IMR-90 (cell line): ENCODE results near the gene ABCA9. TPM values are rescaled to one million over a fixed set of nuclear protein-coding genes. Genes with fewer than 3 reads are reported as not detected.

ENCODE experiments used
- ATAC-seq: fragments of 200-7000 bp; cut with Tn5 transposase; 2 replicates; pipeline ENCODE4 v1.9.1; 2020; ENCODE audit warnings: low read depth, mild to moderate bottlenecking, moderate library complexity
- Bru-seq: library from RNA; stranded (reverse); fragments of 400-500 nt; gene quantifications from one replicate; lab custom pipeline; 2021; lab: Mats Ljungman, UMichigan
- BruChase-seq, 2 experiments: library from RNA; stranded (reverse); fragments of 400-500 nt; gene quantifications; one replicate each; lab custom pipeline; 2021; lab: Mats Ljungman, UMichigan
- BruUV-seq: library from RNA; stranded (reverse); fragments of 400-500 nt; replicated peaks from 2 replicates; lab custom pipeline; 2021; lab: Mats Ljungman, UMichigan
- CTCF ChIA-PET: fragments of 300-600 bp; formaldehyde crosslinking; extraction: SDS; loops from one replicate; lab custom pipeline; 2021; ENCODE audit warnings: antibody characterized with exemption; lab: Yijun Ruan, JAX
- POLR2A ChIA-PET: fragments of 300-600 bp; sonication (Branson Sonifier 250); formaldehyde crosslinking; loops from one replicate; lab custom pipeline; 2022; ENCODE audit warnings: antibody characterized with exemption; ENCODE audit not compliant: unreplicated experiment; lab: Charles Lee
- DNase-seq: peaks from one replicate; pipeline ENCODE4 v3.0.0; 2013
- H2AFZ ChIP-seq: replicated peaks from 2 replicates; pipeline ENCODE3; 2013; ENCODE audit warnings: low read length, mild to moderate bottlenecking; ENCODE audit not compliant: poor library complexity
- H2AK5ac ChIP-seq: 2 replicates; pipeline ENCODE4 v1.6.1; 2013; ENCODE audit warnings: low read depth, low read length, inconsistent platforms
- H2AK9ac ChIP-seq: replicated peaks from 2 replicates; pipeline ENCODE3; 2013; ENCODE audit warnings: mild to moderate bottlenecking, low read depth, low read length, moderate library complexity; ENCODE audit not compliant: poor library complexity
- H2BK120ac ChIP-seq: 2 replicates; pipeline ENCODE4 v1.6.1; 2013; ENCODE audit warnings: low read depth, low read length, inconsistent platforms
- H2BK15ac ChIP-seq: 3 replicates; pipeline ENCODE4 v1.6.1; 2013; ENCODE audit warnings: low read depth, low read length, inconsistent platforms
- H2BK20ac ChIP-seq: 2 replicates; pipeline ENCODE4 v1.6.1; 2013; ENCODE audit warnings: low read depth, mild to moderate bottlenecking, inconsistent platforms, low read length, moderate library complexity
- H2BK5ac ChIP-seq: 2 replicates; pipeline ENCODE4 v1.6.1; 2013; ENCODE audit warnings: mild to moderate bottlenecking, low read depth, low read length, inconsistent platforms; ENCODE audit not compliant: poor library complexity, severe bottlenecking
- H3K14ac ChIP-seq: replicated peaks from 2 replicates; pipeline ENCODE4 v1.6.1; 2013; ENCODE audit warnings: low read depth, low read length, inconsistent platforms
- H3K18ac ChIP-seq: 2 replicates; pipeline ENCODE4 v1.6.1; 2013; ENCODE audit warnings: low read depth, low read length, control low read depth
- H3K23ac ChIP-seq: 2 replicates; pipeline ENCODE4 v1.6.1; 2013; ENCODE audit warnings: low read depth, low read length, inconsistent platforms
- H3K27ac ChIP-seq: 2 replicates; pipeline ENCODE4 v1.5.1; 2013; ENCODE audit warnings: mild to moderate bottlenecking, control low read depth, low read length; ENCODE audit not compliant: insufficient read depth
- H3K27me3 ChIP-seq: 2 replicates; pipeline ENCODE4 v1.6.1; 2013; ENCODE audit warnings: low read length; ENCODE audit not compliant: control insufficient read depth, insufficient read depth
- H3K36me3 ChIP-seq: 2 replicates; pipeline ENCODE4 v1.6.1; 2013; ENCODE audit warnings: low read length, mixed read lengths; ENCODE audit not compliant: control insufficient read depth, insufficient read depth
- H3K4ac ChIP-seq: 2 replicates; pipeline ENCODE4 v1.6.1; 2013; ENCODE audit warnings: low read depth, low read length, inconsistent platforms
- H3K4me1 ChIP-seq: 2 replicates; pipeline ENCODE4 v1.6.1; 2013; ENCODE audit warnings: low read length, mixed read lengths; ENCODE audit not compliant: control insufficient read depth, insufficient read depth
- H3K4me2 ChIP-seq: 2 replicates; pipeline ENCODE4 v1.6.1; 2013; ENCODE audit warnings: low read depth, mild to moderate bottlenecking, control low read depth, low read length, moderate library complexity
- H3K4me3 ChIP-seq: 2 replicates; pipeline ENCODE4 v1.5.1; 2013; ENCODE audit warnings: low read depth, mild to moderate bottlenecking, control low read depth, low read length, moderate library complexity; ENCODE audit not compliant: insufficient read depth
- H3K56ac ChIP-seq: 2 replicates; pipeline ENCODE4 v1.6.1; 2013; ENCODE audit warnings: low read length, inconsistent platforms; ENCODE audit not compliant: insufficient read depth; ENCODE audit errors: extremely low read depth
- H3K79me1 ChIP-seq, 2 experiments: 2 replicates each; pipeline ENCODE4 v1.6.1; 2013; ENCODE audit warnings: low read length in 2 of 2, inconsistent platforms in 1 of 2, low read depth in 1 of 2
- H3K9ac ChIP-seq: 2 replicates; pipeline ENCODE4 v1.6.1; 2013; ENCODE audit warnings: low read depth, low read length, control low read depth
- H3K9me1 ChIP-seq: 2 replicates; pipeline ENCODE4 v1.6.1; 2013; ENCODE audit warnings: low read length, inconsistent platforms; ENCODE audit not compliant: insufficient read depth
- H3K9me3 ChIP-seq: 2 replicates; pipeline ENCODE4 v1.6.1; 2013; ENCODE audit warnings: low read length; ENCODE audit not compliant: control insufficient read depth, insufficient read depth
- H4K20me1 ChIP-seq: 2 replicates; pipeline ENCODE4 v1.6.1; 2013; ENCODE audit warnings: low read length, inconsistent platforms; ENCODE audit not compliant: insufficient read depth
- H4K5ac ChIP-seq: 2 replicates; pipeline ENCODE4 v1.6.1; 2013; ENCODE audit warnings: mild to moderate bottlenecking, low read depth, low read length, control low read depth
- H4K8ac ChIP-seq, 2 experiments: 2 replicates each; pipeline ENCODE4 v1.6.1; 2013; ENCODE audit warnings: low read depth in 2 of 2, low read length in 2 of 2, control low read depth in 1 of 2, inconsistent platforms in 1 of 2
- H4K91ac ChIP-seq: 2 replicates; pipeline ENCODE4 v1.6.1; 2013; ENCODE audit warnings: low read depth, low read length, inconsistent platforms; ENCODE audit not compliant: insufficient read depth
- BHLHE40 ChIP-seq: fragments of 150-350 bp; IDR thresholded peaks from 2 replicates; pipeline ENCODE4 v1.6.1; 2016; ENCODE audit warnings: mild to moderate bottlenecking, low read depth, low read length
- CEBPB ChIP-seq: IDR thresholded peaks from 2 replicates; pipeline ENCODE4 v1.6.1; 2012; ENCODE audit warnings: low read depth, low read length, improper control_type of control experiment
- CHD1 ChIP-seq: IDR thresholded peaks from 2 replicates; pipeline ENCODE4 v1.6.1; 2012; ENCODE audit warnings: low read depth, low read length, improper control_type of control experiment
- CTCF ChIP-seq: conservative IDR thresholded peaks from 2 replicates; pipeline ENCODE4 v1.5.1; 2012; ENCODE audit warnings: mild to moderate bottlenecking, low read depth, low read length, improper control_type of control experiment
- ELK1 ChIP-seq: fragments of 150-350 bp; IDR thresholded peaks from 2 replicates; pipeline ENCODE4 v1.6.1; 2016; ENCODE audit warnings: low read depth, mild to moderate bottlenecking, low read length, moderate library complexity, borderline replicate concordance
- MAZ ChIP-seq: IDR thresholded peaks from 2 replicates; pipeline ENCODE4 v1.6.1; 2012; ENCODE audit warnings: low read depth, mild to moderate bottlenecking, low read length, improper control_type of control experiment, moderate library complexity, borderline replicate concordance
- MXI1 ChIP-seq: IDR thresholded peaks from 2 replicates; pipeline ENCODE4 v1.6.1; 2012; ENCODE audit warnings: low read depth, mild to moderate bottlenecking, low read length, moderate library complexity, borderline replicate concordance
- NFE2L2 ChIP-seq: fragments of 150-350 bp; IDR thresholded peaks from 2 replicates; pipeline ENCODE4 v1.6.1; 2016; ENCODE audit warnings: low read depth, mild to moderate bottlenecking, low read length
- POLR2A ChIP-seq: IDR thresholded peaks from 2 replicates; pipeline ENCODE4 v1.6.1; 2012; ENCODE audit warnings: mild to moderate bottlenecking, low read depth, low read length
- RAD21 ChIP-seq: IDR thresholded peaks from 2 replicates; pipeline ENCODE4 v1.6.1; 2012; ENCODE audit warnings: low read length, improper control_type of control experiment
- RCOR1 ChIP-seq: IDR thresholded peaks from 2 replicates; pipeline ENCODE4 v1.6.1; 2012; ENCODE audit warnings: mild to moderate bottlenecking, low read length, improper control_type of control experiment; ENCODE audit not compliant: insufficient replicate concordance
- SMC3 ChIP-seq: fragments of 150-350 bp; IDR thresholded peaks from 2 replicates; pipeline ENCODE4 v1.6.1; 2016; ENCODE audit warnings: low read depth, mild to moderate bottlenecking, antibody characterized with exemption, low read length, moderate library complexity
- USF2 ChIP-seq: fragments of 150-350 bp; IDR thresholded peaks from 2 replicates; pipeline ENCODE4 v1.6.1; 2017; ENCODE audit warnings: mild to moderate bottlenecking, antibody characterized with exemption, low read length, low read depth
- WGBS, 2 experiments: methylation state at CpG; one replicate each; pipeline versions ENCODE4 v1.1.5 to v1.1.7; 2013; ENCODE audit warnings: missing lambda C conversion rate in 2 of 2; ENCODE audit not compliant: insufficient read length in 1 of 2; ENCODE audit errors: extremely low coverage in 2 of 2; 5-methylcytosine and 5-hydroxymethylcytosine counted together
- dilution Hi-C: fragments of 300-500 bp; cut with HindIII; formaldehyde crosslinking; loops from one replicate; pipeline ENCODE4 v1.14.3; 2018; ENCODE audit warnings: low sequenced_read_pairs; ENCODE audit not compliant: unreplicated experiment
- in situ Hi-C: fragments of 300-500 bp; cut with MboI; formaldehyde crosslinking; loops from 3 replicates; pipeline ENCODE4 v1.14.3; 2019; ENCODE audit warnings: low sequenced_read_pairs, inconsistent platforms, mixed read lengths
- intact Hi-C: fragments of 100-400 bp; cut with micrococcal nuclease; formaldehyde crosslinking; loops from 2 replicates; pipeline ENCODE4 v1.10.0; 2022
- long read RNA-seq: library from polyadenylated mRNA; unstranded; transcript quantifications from one replicate; pipeline ENCODE4 v2.0.0, GENCODE V29; 2021; ENCODE audit not compliant: unreplicated experiment
- polyA plus RNA-seq, 3 experiments: library from polyadenylated mRNA; depleted of rRNA; stranded (reverse); fragments of >200 nt; gene quantifications; 2 replicates each; pipeline ENCODE4 v1.2.3, GENCODE V29; 2012; ENCODE audit warnings: low replicate concordance in 1 of 3
- total RNA-seq: library from RNA; depleted of rRNA; stranded (reverse); fragments of >200 nt; gene quantifications from 2 replicates; pipeline ENCODE4 v1.2.3, GENCODE V29; 2012; rRNA removed

Gene ABCA9
- total RNA-seq: under 0.01 TPM in 1 of 2 replicates, not detected in the other
- not detected in 2 replicates for polyA plus RNA-seq (2012; rRNA removed)
- not detected in 2 replicates for polyA plus RNA-seq (2012; cell fraction: cytosol; rRNA removed)
- 0.01 and 0.02 TPM in 2 replicates for polyA plus RNA-seq (2012; cell fraction: nucleus; rRNA removed; ENCODE audit: low replicate concordance)
- percentile 18 among the genes with signal in this experiment for Bru-seq, nascent RNA
- percentile 26 among the genes with signal in this experiment for BruChase-seq, experiment 1, labeled RNA remaining after a 6-hour chase
- percentile 22 among the genes with signal in this experiment for BruChase-seq, experiment 2, labeled RNA remaining after a 2-hour chase
- long read RNA-seq: 0 reads

GRCh38 chr17:69060822-69061221 lies at the start of gene ABCA9:
ABCA9 (minus strand) TSS chr17:69060927; CDS start chr17:69051126, 9,801 bp downstream.
- Histone ChIP-seq H3K27ac (peak within 1 kb of the TSS; percentile 32; the same call in 1 of the 2 replicates), H2AK9ac (no peak within 1 kb of the TSS), H2BK15ac (no peak within 1 kb of the TSS), H2BK120ac (no peak within 1 kb of the TSS), H2AFZ (no peak within 1 kb of the TSS), H4K8ac (no peak within 1 kb of the TSS), H3K27me3 (no peaks in the 10 kb centered on the region), H3K4me2 (no peak within 1 kb of the TSS), H3K4me1 (no peaks in the 10 kb centered on the region), H3K4me3 (no peak within 1 kb of the TSS), H3K9me3 (no peaks in the 10 kb centered on the region), H3K9ac (no peak within 1 kb of the TSS), H2BK5ac (no peak within 1 kb of the TSS), H3K18ac (no peak within 1 kb of the TSS; the same call in 1 of the 2 replicates), H3K23ac (no peak within 1 kb of the TSS), H4K20me1 (no peaks in the 10 kb centered on the region), H2BK20ac (no peak within 1 kb of the TSS), H4K5ac (no peak within 1 kb of the TSS), H3K56ac (no peak within 1 kb of the TSS), H3K4ac (no peak within 1 kb of the TSS), H3K36me3 (no peaks in the 10 kb centered on the region), H3K79me1 (no peaks in the 10 kb centered on the region), H4K91ac (no peak within 1 kb of the TSS), H3K9me1 (no peaks in the 10 kb centered on the region), H3K14ac (no peak within 1 kb of the TSS; the same call in 1 of the 2 replicates), H2AK5ac (no peak within 1 kb of the TSS)
- in situ Hi-C loops: no loop called here
- WGBS, 2 experiments: no CpG with 5 or more reads among the region's 2 CpGs
- POLR2A ChIA-PET: no interaction called here
- CTCF ChIA-PET: no interaction called here
- DNase-seq (peak; percentile 21), ATAC-seq (peak; percentile 63)
- TF ChIP-seq MAZ: no peak
- TF ChIP-seq CHD1: no peak
- no peak for TF ChIP-seq USF2
- no peak for TF ChIP-seq CEBPB
- TF ChIP-seq SMC3: no peak
- no peak for TF ChIP-seq POLR2A
- TF ChIP-seq BHLHE40: no peak
- no peak for TF ChIP-seq RCOR1
- no peak for TF ChIP-seq NFE2L2
- no peak for TF ChIP-seq CTCF
- no peak for TF ChIP-seq MXI1
- no peak for TF ChIP-seq RAD21
- no peak for TF ChIP-seq ELK1
- intact Hi-C loops: no loop called here
- dilution Hi-C loops: no loop called here
- BruUV-seq: no TSS peak
